GM12891 (cell line): ENCODE measurements around the gene NXN.
A peak's percentile ranks its signal among the peaks of the same experiment; 100 is the strongest.

Experiments
- DNase-seq: peaks from one replicate; pipeline ENCODE4 v3.0.0; 2011; ENCODE audit warnings: low spot score; ENCODE audit not compliant: insufficient read length
- FAIRE-seq: peaks from 2 replicates; lab custom pipeline; 2011; peaks lifted over from hg19 to GRCh38; lab: Jason Lieb, UNC
- PAX5 ChIP-seq: IDR thresholded peaks from 2 replicates; pipeline ENCODE4 v1.6.1; 2011; ENCODE audit warnings: low read length, moderate library complexity, mild to moderate bottlenecking; ENCODE audit not compliant: insufficient read depth, severe bottlenecking
- POLR2A ChIP-seq: IDR thresholded peaks from 2 replicates; pipeline ENCODE4 v1.6.1; 2011; ENCODE audit warnings: low read depth, low read length, control low read depth
- POLR2AphosphoS5 ChIP-seq: IDR thresholded peaks from 2 replicates; pipeline ENCODE4 v1.6.1; 2011; ENCODE audit warnings: low read depth, low read length, control low read depth
- POU2F2 ChIP-seq: IDR thresholded peaks from 2 replicates; pipeline ENCODE4 v1.6.1; 2011; ENCODE audit warnings: low read depth, mild to moderate bottlenecking, control low read depth, low read length, moderate library complexity
- SPI1 ChIP-seq: IDR thresholded peaks from 2 replicates; pipeline ENCODE4 v1.6.1; 2011; ENCODE audit warnings: low read depth, low read length, control low read depth
- TAF1 ChIP-seq: IDR thresholded peaks from 2 replicates; pipeline ENCODE4 v1.6.1; 2011; ENCODE audit warnings: low read depth, low read length, control low read depth

The NXN gene

DNA sequence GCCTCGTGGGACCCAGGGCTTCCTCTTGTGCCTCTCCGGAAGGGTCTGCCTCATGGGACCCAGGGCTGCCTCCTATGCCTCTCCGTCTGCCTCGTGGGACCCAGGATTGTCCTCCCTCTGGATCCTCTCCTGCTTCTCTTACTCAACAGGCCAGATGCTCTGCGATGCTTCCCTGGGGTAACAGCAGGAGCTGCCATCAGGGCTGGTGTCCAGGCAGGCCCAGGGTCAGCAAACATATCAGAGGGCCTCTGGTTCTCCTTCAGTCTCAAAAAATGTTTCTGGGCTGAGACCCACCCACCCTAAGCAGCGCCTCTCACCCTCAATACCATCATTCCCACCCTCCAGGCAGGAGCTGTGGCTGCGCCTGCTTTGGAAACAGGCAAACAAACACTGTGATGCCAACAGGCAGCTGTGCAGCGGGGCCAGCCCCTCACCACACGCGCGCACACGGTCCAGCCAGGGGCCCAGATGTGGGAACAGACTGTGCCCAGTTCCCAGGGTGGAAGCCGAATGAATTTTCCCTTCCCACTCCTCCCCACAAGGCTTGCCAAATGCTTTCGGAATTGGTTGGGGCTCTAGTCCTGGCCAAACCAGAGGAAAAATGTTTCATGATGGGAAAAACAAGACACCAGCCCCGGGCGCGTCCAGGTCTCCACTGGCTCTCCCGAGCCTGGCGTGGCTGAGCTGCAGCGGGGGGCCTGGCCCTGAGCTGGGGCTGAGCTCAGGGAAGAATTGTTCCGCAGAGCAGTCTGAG lies 28.6 kb upstream of the NXN start:
- DNase-seq = no peak
- TF ChIP-seq POLR2AphosphoS5 (no peak), POLR2A (no peak), PAX5 (no peak), TAF1 (no peak), POU2F2 (no peak)
- FAIRE-seq = no peak

DNA sequence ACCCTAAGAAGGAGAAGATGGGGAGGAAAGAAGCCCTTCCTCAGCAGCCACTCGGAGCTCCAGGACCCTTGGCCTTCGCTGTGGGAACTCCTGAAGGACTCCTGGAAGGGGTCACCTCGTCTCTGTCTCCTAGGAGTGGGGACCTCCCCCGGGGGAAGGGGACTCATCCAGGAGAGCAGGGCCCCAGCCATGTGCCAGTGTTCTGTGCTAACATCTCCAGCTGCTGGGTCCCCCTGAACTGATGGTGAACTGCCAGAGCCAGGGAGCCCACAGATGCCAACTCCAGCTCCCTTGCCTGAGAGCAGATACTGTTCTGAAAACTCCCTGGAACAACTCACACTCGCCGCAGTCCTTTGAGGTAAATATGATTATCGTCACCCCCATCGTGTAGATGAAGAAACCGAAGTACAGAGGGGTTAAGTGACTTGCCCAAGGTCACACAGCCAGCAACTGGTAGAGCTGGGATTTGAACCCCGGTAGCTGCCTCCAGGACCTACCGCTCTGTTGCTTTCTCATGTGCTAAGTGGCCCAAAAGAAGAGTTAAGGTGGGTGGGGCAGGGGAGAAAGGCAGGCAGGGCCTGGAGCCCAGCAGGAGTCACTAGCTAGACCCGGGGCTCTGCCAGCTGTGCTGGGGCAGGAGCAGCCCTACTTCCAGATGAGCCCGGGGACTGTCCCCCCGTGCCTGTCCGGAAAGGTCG lies 27.9 kb upstream of the NXN start:
- no peak for TF ChIP-seq TAF1
- no peak for TF ChIP-seq SPI1
- no peak for TF ChIP-seq POLR2AphosphoS5
- TF ChIP-seq PAX5 = no peak
- no peak for TF ChIP-seq POLR2A
- TF ChIP-seq POU2F2 = no peak
- FAIRE-seq (no peak), DNase-seq (no peak)

DNA sequence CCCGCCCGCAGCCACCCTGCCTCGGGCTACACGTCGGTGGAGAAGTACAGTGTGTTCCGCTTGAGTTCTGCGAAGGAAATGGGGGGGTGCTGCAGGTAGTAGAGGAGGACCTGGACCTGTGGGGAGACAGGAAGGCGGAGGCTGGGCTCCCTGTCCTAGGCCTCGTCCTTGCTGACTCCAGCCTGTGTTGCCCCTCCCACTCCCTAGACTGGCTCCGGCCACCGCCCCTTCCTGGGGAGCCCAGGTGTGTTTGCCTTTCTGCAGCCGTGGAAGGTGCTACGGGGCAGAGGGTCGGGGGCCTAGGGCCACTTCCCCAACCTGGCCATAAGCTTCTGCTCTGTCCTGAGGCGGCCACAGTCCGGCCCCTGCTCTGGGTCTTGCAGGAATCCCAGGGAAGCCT lies 26.5 kb upstream of the NXN start:
- FAIRE-seq (no peak), DNase-seq (no peak)
- TF ChIP-seq SPI1 (no peak), POLR2A (no peak), POLR2AphosphoS5 (no peak), PAX5 (no peak), POU2F2 (no peak), TAF1 (no peak)

DNA sequence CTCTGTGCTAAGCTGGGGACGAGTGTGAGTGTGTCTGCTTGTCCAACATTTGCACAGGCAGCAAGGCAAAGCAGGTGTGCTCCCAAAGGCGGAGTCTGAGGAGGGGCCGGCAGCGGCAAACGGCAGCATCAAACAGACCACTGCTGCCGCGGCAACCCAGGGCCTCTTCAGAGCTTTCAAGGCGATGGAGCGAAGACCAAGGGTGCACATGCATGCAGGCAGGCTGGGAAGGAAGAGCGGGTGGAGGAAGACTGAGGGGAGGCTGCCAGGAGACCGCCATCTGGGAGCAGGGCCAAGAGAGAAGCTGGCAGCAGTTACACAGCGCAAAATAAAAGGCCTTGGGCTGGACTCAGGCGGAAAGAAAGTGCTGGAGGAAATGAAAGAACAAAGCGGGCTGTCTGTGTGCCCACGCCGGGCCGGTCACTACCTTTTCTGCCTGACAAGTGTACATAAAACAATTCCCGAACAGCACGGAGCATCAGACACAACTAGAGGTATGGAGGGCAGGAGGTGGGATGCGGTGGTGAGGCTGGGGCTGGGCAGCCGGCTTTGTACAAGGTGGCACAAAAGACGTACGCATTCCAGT lies 25.9 kb upstream of the NXN start:
- TF ChIP-seq SPI1 = no peak
- no peak for TF ChIP-seq POLR2A
- TF ChIP-seq TAF1 = no peak
- no peak for TF ChIP-seq POLR2AphosphoS5
- no peak for TF ChIP-seq POU2F2
- TF ChIP-seq PAX5 = no peak
- FAIRE-seq (no peak), DNase-seq (no peak)

DNA sequence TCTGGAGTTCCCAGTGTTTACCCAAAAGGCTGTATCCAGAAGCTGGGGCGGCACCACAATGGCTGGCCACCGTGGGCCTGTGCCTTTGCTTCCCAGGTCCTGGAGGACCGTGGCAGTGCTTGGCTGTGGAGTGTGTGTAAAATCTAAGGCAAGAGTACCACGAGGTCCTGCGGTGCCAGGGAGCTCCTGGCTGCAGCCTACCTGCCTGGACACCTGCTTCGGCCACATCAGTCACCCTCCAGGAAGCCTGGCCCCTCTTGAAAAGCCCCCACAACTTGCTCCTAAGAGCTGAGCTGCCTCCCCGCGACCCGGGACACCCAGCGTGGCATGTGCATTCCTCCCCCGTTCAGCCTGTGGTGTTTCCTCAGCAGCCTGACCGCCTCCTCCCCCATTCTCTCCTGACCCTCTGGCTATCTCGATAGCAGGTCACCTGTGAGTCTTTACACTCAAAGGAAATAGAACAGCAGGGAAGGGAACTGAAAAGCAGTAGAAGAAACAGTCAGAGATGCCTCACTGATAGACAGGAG lies 25.3 kb upstream of the NXN start:
- no peak for FAIRE-seq
- TF ChIP-seq POLR2A (no peak), POLR2AphosphoS5 (no peak), PAX5 (no peak), SPI1 (no peak), POU2F2 (no peak), TAF1 (no peak)
- no peak for DNase-seq

DNA sequence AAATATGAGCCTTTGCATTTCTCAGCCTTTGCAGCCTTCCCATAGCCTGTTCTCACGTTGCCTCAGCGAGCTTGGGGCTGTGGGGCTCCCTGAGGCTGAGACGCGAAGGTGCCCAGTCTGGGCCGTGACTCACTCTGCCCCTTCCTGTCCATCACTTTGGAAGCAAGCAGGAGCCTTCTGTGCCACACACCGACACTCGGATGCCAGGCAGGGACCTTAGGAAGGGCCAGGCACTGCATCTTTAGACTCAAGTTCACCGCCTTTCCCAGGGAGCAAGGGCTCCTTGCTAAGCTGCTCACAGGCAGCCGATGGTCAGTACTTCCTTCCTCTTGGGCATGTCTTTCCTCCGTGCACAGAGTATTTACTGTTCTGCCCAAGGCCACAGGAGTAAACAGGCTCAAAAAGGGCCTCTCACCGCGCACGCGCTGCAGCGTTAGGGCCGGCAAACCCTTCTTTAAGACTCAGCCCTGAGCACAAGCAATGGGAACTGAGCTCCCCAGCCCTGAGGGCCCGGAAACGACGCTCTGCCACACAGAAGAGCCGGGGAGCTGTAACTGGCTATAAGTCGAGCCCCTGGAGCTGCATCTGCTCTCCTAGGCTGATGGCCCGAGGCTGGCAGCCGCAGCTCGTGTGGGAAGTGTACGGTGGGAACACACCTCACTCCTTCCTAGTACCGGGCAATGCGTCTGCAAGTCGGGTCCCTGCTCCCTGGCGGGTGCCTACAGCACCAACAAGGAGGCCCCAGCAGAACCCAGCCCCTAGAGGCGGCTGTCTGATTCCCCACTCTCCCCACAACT lies 24.6 kb upstream of the NXN start:
- FAIRE-seq (no peak), DNase-seq (no peak)
- TF ChIP-seq POU2F2 (no peak), PAX5 (no peak), POLR2A (peak; percentile 14; the same call in 1 of the 2 replicates), SPI1 (no peak)

DNA sequence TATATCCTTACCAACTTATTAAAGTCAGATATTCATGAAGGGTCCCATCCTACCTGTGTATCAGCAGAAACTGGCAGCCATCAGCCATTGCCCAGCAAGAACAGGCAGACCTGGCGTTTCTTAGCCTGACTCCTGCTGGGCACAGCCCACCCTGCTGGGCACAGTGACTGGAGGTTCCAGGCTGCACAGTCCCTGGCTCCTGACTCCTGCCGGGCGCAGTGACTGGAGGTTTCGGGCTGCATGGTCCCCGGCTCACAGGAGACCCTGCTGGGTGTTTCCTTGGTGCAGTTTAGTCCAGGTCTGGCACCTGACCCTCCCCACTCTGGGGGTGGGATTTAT lies 24.0 kb upstream of the NXN start:
- TF ChIP-seq SPI1 (no peak), POLR2A (no peak), POLR2AphosphoS5 (no peak), TAF1 (no peak), POU2F2 (no peak), PAX5 (no peak)
- DNase-seq (no peak), FAIRE-seq (no peak)

DNA sequence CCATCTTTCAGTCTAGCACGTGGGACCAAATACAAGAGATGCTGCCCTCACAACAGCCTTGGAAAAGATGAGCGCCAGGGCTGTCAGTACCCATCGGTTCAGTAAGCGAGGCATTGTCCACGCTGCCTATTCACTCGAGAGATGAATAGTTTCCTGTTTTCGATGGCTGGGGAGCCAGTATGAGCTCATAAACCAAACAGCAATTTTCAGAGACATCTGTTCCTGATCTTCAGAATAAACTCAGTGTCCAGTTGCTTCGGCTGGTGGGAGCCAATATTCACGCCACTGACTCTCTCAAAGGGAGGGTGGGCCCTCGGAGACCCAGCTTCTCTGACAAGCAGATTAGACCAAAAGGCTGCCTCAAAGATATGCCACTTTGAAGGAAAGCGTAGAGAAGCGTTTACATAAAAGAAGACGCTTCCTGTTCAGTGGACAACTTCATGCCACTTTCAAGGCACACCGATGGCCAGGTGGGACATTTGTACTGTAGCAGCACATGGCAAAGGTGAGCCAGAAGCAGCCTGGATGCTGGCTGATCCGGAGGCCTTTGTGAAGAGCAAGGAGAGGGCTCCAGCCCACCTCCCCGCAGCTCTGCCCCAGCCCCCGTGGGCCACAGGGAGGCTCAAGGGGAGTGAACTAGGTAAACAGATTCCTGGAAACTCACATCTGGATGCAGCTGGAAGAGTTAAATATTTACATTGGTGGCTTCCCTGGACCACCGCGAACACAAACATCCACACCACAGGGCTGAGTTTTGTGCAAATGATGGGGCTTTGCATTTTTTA lies 23.4 kb upstream of the NXN start:
- FAIRE-seq (no peak), DNase-seq (no peak)
- TF ChIP-seq SPI1 (no peak), PAX5 (no peak), TAF1 (no peak), POU2F2 (no peak), POLR2A (no peak), POLR2AphosphoS5 (no peak)
